ENCODE data around the gene PCDHA13. TPM values are rescaled to one million over a fixed set of nuclear protein-coding genes. Genes with fewer than 3 reads are reported as not detected.

The PCDHA13 gene
- polyA plus RNA-seq, 1 donor from 2014 or later = 0.89 TPM

DNA sequence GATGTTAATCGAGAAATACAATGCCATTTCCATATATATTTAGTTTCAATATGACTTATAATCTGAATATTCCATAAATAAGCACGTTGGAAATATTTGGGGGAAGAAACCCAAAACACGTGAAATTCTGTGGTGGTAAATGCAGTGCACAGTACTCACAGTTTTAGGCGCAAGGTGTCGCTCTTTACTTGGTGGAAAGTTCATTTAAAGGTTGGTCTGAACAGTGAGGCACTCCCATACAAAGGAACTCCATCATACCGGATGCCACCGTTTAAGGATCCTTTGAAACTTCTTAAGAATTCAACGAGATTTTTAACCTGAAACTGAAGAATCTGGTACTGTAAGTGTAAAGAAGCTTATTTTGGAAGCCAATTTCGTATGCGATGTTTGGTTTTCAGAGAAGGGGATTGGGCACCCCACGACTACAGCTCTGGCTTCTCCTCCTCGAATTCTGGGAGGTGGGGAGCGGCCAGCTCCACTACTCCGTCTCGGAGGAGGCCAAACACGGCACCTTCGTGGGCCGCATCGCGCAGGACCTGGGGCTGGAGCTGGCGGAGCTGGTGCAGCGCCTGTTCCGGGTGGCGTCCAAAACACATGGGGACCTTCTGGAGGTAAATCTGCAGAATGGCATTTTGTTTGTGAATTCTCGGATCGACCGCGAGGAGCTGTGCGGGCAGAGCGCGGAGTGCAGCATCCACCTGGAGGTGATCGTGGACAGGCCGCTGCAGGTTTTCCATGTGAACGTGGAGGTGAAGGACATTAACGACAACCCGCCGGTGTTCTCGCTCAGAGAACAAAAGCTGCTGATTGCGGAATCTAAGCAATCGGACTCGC, 13.0 kb upstream of the PCDHA13 start, which contains the start of gene PCDHA11:
PCDHA11 (plus strand) TSS at position 237 of the 834 bp plus-strand sequence; CDS start at position 384, 147 bp downstream.
- H3K9me2 ChIP-seq (ENCODE audit: insufficient read depth, low read length) = no peaks in the 10 kb centered on the region
- peaks cover 66% of the 10 kb centered on the region for H3K79me2 ChIP-seq (replicated peaks; ENCODE audit: insufficient read depth, low read length)
- peaks cover 42% of the 10 kb centered on the region for H3K9me3 ChIP-seq (ENCODE audit: low read length)
- no peaks in the 10 kb centered on the region for H4K20me1 ChIP-seq (ENCODE audit: insufficient read depth)
- no peaks in the 10 kb centered on the region for H3F3A ChIP-seq (ENCODE audit: insufficient read depth, low read length, poor library complexity, severe bottlenecking)
- peaks cover 60% of the 10 kb centered on the region for H3K36me3 ChIP-seq (ENCODE audit: insufficient read depth, low read length)
- no peak for TF ChIP-seq EZH2 (IDR thresholded peaks at IDR 0.05; ENCODE audit: borderline replicate concordance, insufficient read depth, low read length, poor library complexity, severe bottlenecking)
- no peak for TF ChIP-seq POLR2AphosphoS5 (IDR thresholded peaks at IDR 0.05)
- TF ChIP-seq, protein P1, sequence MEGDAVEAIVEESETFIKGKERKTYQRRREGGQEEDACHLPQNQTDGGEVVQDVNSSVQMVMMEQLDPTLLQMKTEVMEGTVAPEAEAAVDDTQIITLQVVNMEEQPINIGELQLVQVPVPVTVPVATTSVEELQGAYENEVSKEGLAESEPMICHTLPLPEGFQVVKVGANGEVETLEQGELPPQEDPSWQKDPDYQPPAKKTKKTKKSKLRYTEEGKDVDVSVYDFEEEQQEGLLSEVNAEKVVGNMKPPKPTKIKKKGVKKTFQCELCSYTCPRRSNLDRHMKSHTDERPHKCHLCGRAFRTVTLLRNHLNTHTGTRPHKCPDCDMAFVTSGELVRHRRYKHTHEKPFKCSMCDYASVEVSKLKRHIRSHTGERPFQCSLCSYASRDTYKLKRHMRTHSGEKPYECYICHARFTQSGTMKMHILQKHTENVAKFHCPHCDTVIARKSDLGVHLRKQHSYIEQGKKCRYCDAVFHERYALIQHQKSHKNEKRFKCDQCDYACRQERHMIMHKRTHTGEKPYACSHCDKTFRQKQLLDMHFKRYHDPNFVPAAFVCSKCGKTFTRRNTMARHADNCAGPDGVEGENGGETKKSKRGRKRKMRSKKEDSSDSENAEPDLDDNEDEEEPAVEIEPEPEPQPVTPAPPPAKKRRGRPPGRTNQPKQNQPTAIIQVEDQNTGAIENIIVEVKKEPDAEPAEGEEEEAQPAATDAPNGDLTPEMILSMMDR (IDR thresholded peaks at IDR 0.05; ENCODE audit: poor library complexity, severe bottlenecking) = peak; percentile 43
- no peak for TF ChIP-seq EP300 (conservative IDR thresholded peaks at IDR 0.05; ENCODE audit: poor library complexity, severe bottlenecking)
- TF ChIP-seq TAF1 (IDR thresholded peaks at IDR 0.05; ENCODE audit: low read depth) = no peak
- peak; percentile 49 for TF ChIP-seq SMC3 (conservative IDR thresholded peaks at IDR 0.05; ENCODE audit: poor library complexity)
- no peak for TF ChIP-seq REST (IDR thresholded peaks at IDR 0.05; ENCODE audit: borderline replicate concordance)
- peak; percentile 64 for TF ChIP-seq RAD21 (conservative IDR thresholded peaks at IDR 0.05)
- no peak for TF ChIP-seq MXI1 (conservative IDR thresholded peaks at IDR 0.05; ENCODE audit: poor library complexity, severe bottlenecking)
- H3K4me3 ChIP-seq (ENCODE audit: low read length) = peak within 1 kb of the TSS; percentile 67
- no peak within 1 kb of the TSS for H2AFZ ChIP-seq (ENCODE audit: low read depth, low read length)
- no peaks in the 10 kb centered on the region for H3K27me3 ChIP-seq (ENCODE audit: insufficient read depth, low read depth, low read length)
- H3K9ac ChIP-seq (ENCODE audit: low read length) = peak within 1 kb of the TSS; percentile 47
- H3K4me2 ChIP-seq (ENCODE audit: low read length) = no peak within 1 kb of the TSS
- peak within 1 kb of the TSS; percentile 37 for H3K27ac ChIP-seq (ENCODE audit: low read length)

- no peak for TF ChIP-seq EZH2 (IDR thresholded peaks at IDR 0.05; ENCODE audit: borderline replicate concordance, insufficient read depth, low read length, poor library complexity, severe bottlenecking)
- TF ChIP-seq EP300 (conservative IDR thresholded peaks at IDR 0.05; ENCODE audit: poor library complexity, severe bottlenecking) = no peak
- TF ChIP-seq, protein P1 (IDR thresholded peaks at IDR 0.05; ENCODE audit: poor library complexity, severe bottlenecking) = peak; percentile 36
- TF ChIP-seq MXI1 (conservative IDR thresholded peaks at IDR 0.05; ENCODE audit: poor library complexity, severe bottlenecking) = no peak
- peaks cover 60% of the 10 kb centered on the region for H3K36me3 ChIP-seq (ENCODE audit: insufficient read depth, low read length)
- H4K20me1 ChIP-seq (ENCODE audit: insufficient read depth) = no peaks in the 10 kb centered on the region
- H3K4me3 ChIP-seq (ENCODE audit: low read length) = peak overlapping the region; percentile 67
- no peaks in the 10 kb centered on the region for H3F3A ChIP-seq (ENCODE audit: insufficient read depth, low read length, poor library complexity, severe bottlenecking)
- no peaks in the 10 kb centered on the region for H3K9me2 ChIP-seq (ENCODE audit: insufficient read depth, low read length)
- H3K9ac ChIP-seq (ENCODE audit: low read length) = no peak overlapping the region
- no peak overlapping the region for H2AFZ ChIP-seq (ENCODE audit: low read depth, low read length)
- peaks cover 37% of the 10 kb centered on the region for H3K9me3 ChIP-seq (ENCODE audit: low read length)
- no peak overlapping the region for H3K27ac ChIP-seq (ENCODE audit: low read length)
- H3K79me2 ChIP-seq (replicated peaks; ENCODE audit: insufficient read depth, low read length) = peaks cover 67% of the 10 kb centered on the region
- H3K4me2 ChIP-seq (ENCODE audit: low read length) = no peak overlapping the region
- H3K27me3 ChIP-seq (ENCODE audit: insufficient read depth, low read depth, low read length) = no peaks in the 10 kb centered on the region
These were observed 12.4 kb upstream of the PCDHA13 start for GRCh38 chr5:140869555-140869886.
